SK-N-SH treated with all-trans-retinoic acid at 6 μM for 48 hours (cell line): ENCODE measurements around the gene ABHD2.
A peak's percentile ranks its signal among the peaks of the same experiment; 100 is the strongest.

Source experiments
- ATAC-seq: fragments of 200-7000 bp; cut with Tn5 transposase; 3 replicates; pipeline ENCODE4 v1.9.1; 2020; ENCODE audit warnings: mild to moderate bottlenecking, moderate library complexity
- BACH2 ChIP-seq: fragments of 250-450 bp; sonication (Bioruptor Pico); IDR thresholded peaks from 2 replicates; pipeline ENCODE4 v1.9.0; 2021; ENCODE audit warnings: mild to moderate bottlenecking, borderline replicate concordance
- CSDC2 ChIP-seq: fragments of 250-450 bp; sonication (Bioruptor Pico); IDR thresholded peaks from 2 replicates; pipeline ENCODE4 v1.5.0; 2020; ENCODE audit warnings: mild to moderate bottlenecking, moderate library complexity
- CSRNP3 ChIP-seq: fragments of 250-450 bp; sonication (Bioruptor Pico); IDR thresholded peaks from 2 replicates; pipeline ENCODE4 v1.5.1; 2021; ENCODE audit warnings: mild to moderate bottlenecking, moderate library complexity
- GLIS3 ChIP-seq: fragments of 250-450 bp; sonication (Bioruptor Pico); IDR thresholded peaks from 2 replicates; pipeline ENCODE4 v1.5.0; 2020; ENCODE audit warnings: mild to moderate bottlenecking, moderate library complexity
- ISL1 ChIP-seq: fragments of 250-450 bp; sonication (Bioruptor Pico); IDR thresholded peaks from 2 replicates; pipeline ENCODE4 v2.1.2; 2022; ENCODE audit warnings: mild to moderate bottlenecking, moderate library complexity
- OSR1 ChIP-seq: fragments of 250-450 bp; sonication (Bioruptor Pico); IDR thresholded peaks from 2 replicates; pipeline ENCODE4 v1.8.0; 2022; ENCODE audit warnings: moderate library complexity, mild to moderate bottlenecking, inconsistent platforms
- PATZ1 ChIP-seq: fragments of 250-450 bp; sonication (Bioruptor Pico); IDR thresholded peaks from 2 replicates; pipeline ENCODE4 v1.8.0; 2020; ENCODE audit warnings: mild to moderate bottlenecking, moderate library complexity, borderline replicate concordance
- PPARA ChIP-seq: fragments of 250-450 bp; sonication (Bioruptor Pico); IDR thresholded peaks from 2 replicates; pipeline ENCODE4 v1.5.0; 2020; ENCODE audit warnings: mild to moderate bottlenecking, borderline replicate concordance
- RARB ChIP-seq: fragments of 250-450 bp; sonication (Bioruptor Pico); IDR thresholded peaks from 2 replicates; pipeline ENCODE4 v1.8.0; 2021; ENCODE audit warnings: mild to moderate bottlenecking, moderate library complexity
- TOX ChIP-seq: fragments of 250-450 bp; sonication (Bioruptor Pico); IDR thresholded peaks from 2 replicates; pipeline ENCODE4 v1.8.0; 2021; ENCODE audit warnings: mild to moderate bottlenecking, moderate library complexity, borderline replicate concordance
- ZFP3 ChIP-seq: fragments of 250-450 bp; sonication (Bioruptor Pico); IDR thresholded peaks from 2 replicates; pipeline ENCODE4 v1.5.0; 2020; ENCODE audit warnings: mild to moderate bottlenecking, moderate library complexity
- ZNF565 ChIP-seq: fragments of 450-650 bp; formaldehyde crosslinking; conservative IDR thresholded peaks from 2 replicates; pipeline ENCODE4 v1.5.0; 2020; ENCODE audit warnings: low read depth, mild to moderate bottlenecking, moderate library complexity
- ZNF8 ChIP-seq: fragments of 450-650 bp; formaldehyde crosslinking; IDR thresholded peaks from 2 replicates; pipeline ENCODE4 v1.5.0; 2020; ENCODE audit warnings: mild to moderate bottlenecking, moderate library complexity
- TF ChIP-seq, protein P1 (sequence below): fragments of 250-450 bp; sonication (Bioruptor Pico); IDR thresholded peaks from 2 replicates; pipeline ENCODE4 v1.5.1; 2020; ENCODE audit warnings: low read depth, mild to moderate bottlenecking, moderate library complexity
- TF ChIP-seq, protein P2 (sequence below): fragments of 250-450 bp; sonication (Bioruptor Pico); IDR thresholded peaks from 2 replicates; pipeline ENCODE4 v1.5.0; 2020; ENCODE audit warnings: mild to moderate bottlenecking, moderate library complexity

ABHD2 gene

GRCh38 chr15:89129123-89129815, 41.0 kb downstream of the ABHD2 start:
- peak; percentile 86 for ATAC-seq
- TF ChIP-seq PATZ1 (no peak), BACH2 (no peak), PPARA (CRISPR knock-in tag) (no peak), ZNF565 (no peak)

- ATAC-seq: no peak
- TF ChIP-seq, protein P1, sequence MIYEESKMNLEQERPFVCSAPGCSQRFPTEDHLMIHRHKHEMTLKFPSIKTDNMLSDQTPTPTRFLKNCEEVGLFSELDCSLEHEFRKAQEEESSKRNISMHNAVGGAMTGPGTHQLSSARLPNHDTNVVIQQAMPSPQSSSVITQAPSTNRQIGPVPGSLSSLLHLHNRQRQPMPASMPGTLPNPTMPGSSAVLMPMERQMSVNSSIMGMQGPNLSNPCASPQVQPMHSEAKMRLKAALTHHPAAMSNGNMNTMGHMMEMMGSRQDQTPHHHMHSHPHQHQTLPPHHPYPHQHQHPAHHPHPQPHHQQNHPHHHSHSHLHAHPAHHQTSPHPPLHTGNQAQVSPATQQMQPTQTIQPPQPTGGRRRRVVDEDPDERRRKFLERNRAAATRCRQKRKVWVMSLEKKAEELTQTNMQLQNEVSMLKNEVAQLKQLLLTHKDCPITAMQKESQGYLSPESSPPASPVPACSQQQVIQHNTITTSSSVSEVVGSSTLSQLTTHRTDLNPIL (CRISPR knock-in tag): no peak
These were observed 41.5 kb downstream of the ABHD2 start for GRCh38 chr15:89129816-89130134.

DNA sequence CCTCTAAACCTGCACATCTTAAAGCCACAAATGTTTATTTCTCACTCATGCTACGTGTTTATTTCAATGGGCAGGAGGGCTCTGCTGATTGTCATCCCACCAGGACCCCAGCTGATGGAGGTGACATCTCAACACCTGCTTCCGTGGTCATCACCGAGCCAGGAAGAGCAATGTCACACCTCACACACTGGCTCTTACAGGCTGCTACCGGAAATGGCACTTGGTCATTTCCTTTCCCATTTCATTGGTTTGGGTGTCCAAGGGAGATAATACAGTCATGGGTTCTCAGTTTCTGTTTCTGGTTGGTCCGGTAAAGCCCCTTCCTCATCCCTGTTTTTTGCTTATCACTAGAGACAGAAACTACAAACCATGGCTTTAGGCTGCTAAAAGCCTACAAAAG, 41.9 kb downstream of the ABHD2 start:
- ATAC-seq: no peak
- TF ChIP-seq ZFP3 (no peak), ISL1 (CRISPR knock-in tag) (no peak), OSR1 (CRISPR knock-in tag) (no peak), ZNF8 (CRISPR knock-in tag) (no peak), TOX (no peak), CSDC2 (CRISPR knock-in tag) (no peak), PATZ1 (no peak), CSRNP3 (no peak), ZNF565 (no peak), RARB (no peak)
- TF ChIP-seq, all 23 proteins: peak for 0

DNA sequence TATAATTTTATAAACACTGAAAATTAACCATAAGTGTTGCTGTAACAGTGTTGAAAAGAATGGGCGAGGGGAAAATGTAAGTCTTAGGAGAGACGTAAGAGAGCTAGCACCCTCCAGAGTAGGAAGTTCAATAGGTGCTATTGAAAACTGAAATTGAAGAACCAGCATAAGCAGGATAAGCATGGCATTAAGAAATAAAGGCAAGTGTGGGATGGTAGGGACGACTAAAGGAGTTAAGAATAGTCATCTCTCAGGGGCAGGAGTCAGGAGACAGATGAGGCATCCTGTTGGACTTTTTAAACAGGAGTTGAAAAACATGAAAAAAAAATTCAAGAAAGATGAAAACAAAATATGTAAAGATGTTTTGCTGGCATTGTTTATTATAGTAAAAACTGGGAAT, 43.5 kb downstream of the ABHD2 start:
- ATAC-seq: no peak
- TF ChIP-seq BACH2: no peak
- no peak for TF ChIP-seq ZNF565
- no peak for TF ChIP-seq TOX
- TF ChIP-seq, protein P2, sequence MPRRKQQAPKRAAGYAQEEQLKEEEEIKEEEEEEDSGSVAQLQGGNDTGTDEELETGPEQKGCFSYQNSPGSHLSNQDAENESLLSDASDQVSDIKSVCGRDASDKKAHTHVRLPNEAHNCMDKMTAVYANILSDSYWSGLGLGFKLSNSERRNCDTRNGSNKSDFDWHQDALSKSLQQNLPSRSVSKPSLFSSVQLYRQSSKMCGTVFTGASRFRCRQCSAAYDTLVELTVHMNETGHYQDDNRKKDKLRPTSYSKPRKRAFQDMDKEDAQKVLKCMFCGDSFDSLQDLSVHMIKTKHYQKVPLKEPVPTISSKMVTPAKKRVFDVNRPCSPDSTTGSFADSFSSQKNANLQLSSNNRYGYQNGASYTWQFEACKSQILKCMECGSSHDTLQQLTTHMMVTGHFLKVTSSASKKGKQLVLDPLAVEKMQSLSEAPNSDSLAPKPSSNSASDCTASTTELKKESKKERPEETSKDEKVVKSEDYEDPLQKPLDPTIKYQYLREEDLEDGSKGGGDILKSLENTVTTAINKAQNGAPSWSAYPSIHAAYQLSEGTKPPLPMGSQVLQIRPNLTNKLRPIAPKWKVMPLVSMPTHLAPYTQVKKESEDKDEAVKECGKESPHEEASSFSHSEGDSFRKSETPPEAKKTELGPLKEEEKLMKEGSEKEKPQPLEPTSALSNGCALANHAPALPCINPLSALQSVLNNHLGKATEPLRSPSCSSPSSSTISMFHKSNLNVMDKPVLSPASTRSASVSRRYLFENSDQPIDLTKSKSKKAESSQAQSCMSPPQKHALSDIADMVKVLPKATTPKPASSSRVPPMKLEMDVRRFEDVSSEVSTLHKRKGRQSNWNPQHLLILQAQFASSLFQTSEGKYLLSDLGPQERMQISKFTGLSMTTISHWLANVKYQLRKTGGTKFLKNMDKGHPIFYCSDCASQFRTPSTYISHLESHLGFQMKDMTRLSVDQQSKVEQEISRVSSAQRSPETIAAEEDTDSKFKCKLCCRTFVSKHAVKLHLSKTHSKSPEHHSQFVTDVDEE (CRISPR knock-in tag): no peak
- TF ChIP-seq, protein P1 (CRISPR knock-in tag): no peak
- no peak for TF ChIP-seq CSRNP3
- TF ChIP-seq CSDC2 (CRISPR knock-in tag): no peak
- TF ChIP-seq GLIS3: no peak
- TF ChIP-seq ISL1 (CRISPR knock-in tag): no peak
- no peak for TF ChIP-seq OSR1 (CRISPR knock-in tag)
